Mesothelial cell of epicardium (in vitro differentiated cells): ENCODE measurements around the gene SCMH1. TPM values are rescaled to one million over a fixed set of nuclear protein-coding genes. Genes with fewer than 3 reads are reported as not detected.
A peak's percentile ranks its signal among the peaks of the same experiment; 100 is the strongest.

Source experiments
- DNase-seq, 2 experiments: peaks; one replicate each; pipeline ENCODE4 v3.0.0; 2021; ENCODE audit warnings: low spot score in 2 of 2; ENCODE audit not compliant: unreplicated experiment in 2 of 2
- H3K27ac Mint-ChIP-seq: 2 replicates; pipeline ENCODE4 v1.8.0; 2021; ENCODE audit warnings: mixed read lengths
- H3K27me3 Mint-ChIP-seq: 2 replicates; pipeline ENCODE4 v1.8.0; 2021; ENCODE audit warnings: low read depth, mixed read lengths
- H3K36me3 Mint-ChIP-seq: 2 replicates; pipeline ENCODE4 v1.8.0; 2021; ENCODE audit warnings: mixed read lengths
- H3K4me1 Mint-ChIP-seq: 2 replicates; pipeline ENCODE4 v1.8.0; 2021; ENCODE audit warnings: mixed read lengths
- H3K4me3 Mint-ChIP-seq: 2 replicates; pipeline ENCODE4 v1.8.0; 2021; ENCODE audit warnings: mild to moderate bottlenecking, moderate library complexity, mixed read lengths
- H3K9me3 Mint-ChIP-seq: 2 replicates; pipeline ENCODE4 v1.8.0; 2021; ENCODE audit warnings: mixed read lengths
- total RNA-seq: library from RNA; stranded (reverse); gene quantifications from 3 replicates; pipeline ENCODE4 v1.2.1, GENCODE V29; 2021
- TF ChIP-seq, protein P1 (sequence below): fragments of 200-600 bp; sonication (generic); IDR thresholded peaks from one replicate; pipeline ENCODE4 v1.5.0; 2021; ENCODE audit warnings: antibody characterized with exemption; ENCODE audit not compliant: unreplicated experiment

The SCMH1 gene
- total RNA-seq, 1 donor from 2014 or later, result 59.1 TPM

DNA sequence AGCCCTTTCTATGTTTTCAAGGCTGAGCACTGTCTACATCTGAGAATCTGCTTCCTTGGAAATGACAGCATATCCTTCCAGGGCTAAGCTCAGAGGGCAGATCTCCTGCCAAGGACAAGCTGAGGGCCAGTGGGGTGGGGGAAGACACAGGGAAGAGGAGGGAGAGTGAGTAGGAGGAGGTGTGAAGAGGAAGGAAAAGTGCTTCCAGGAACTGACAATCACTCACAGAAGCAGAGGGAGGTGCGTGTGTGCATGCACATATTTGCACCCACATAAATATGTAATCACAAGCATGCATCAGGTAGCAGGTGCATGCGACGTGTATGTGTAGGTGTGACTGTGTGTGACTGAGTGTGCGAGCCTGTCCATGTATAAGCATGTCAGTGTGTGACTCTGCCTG lies 43.7 kb upstream of the SCMH1 start:
- no peak overlapping the region for H3K27ac Mint-ChIP-seq
- peaks cover 64% of the 10 kb centered on the region for H3K27me3 Mint-ChIP-seq
- peaks cover 20% of the 10 kb centered on the region for H3K4me1 Mint-ChIP-seq
- H3K36me3 Mint-ChIP-seq, result no peaks in the 10 kb centered on the region
- no peak for DNase-seq
- no peaks in the 10 kb centered on the region for H3K9me3 Mint-ChIP-seq
- TF ChIP-seq, protein P1, sequence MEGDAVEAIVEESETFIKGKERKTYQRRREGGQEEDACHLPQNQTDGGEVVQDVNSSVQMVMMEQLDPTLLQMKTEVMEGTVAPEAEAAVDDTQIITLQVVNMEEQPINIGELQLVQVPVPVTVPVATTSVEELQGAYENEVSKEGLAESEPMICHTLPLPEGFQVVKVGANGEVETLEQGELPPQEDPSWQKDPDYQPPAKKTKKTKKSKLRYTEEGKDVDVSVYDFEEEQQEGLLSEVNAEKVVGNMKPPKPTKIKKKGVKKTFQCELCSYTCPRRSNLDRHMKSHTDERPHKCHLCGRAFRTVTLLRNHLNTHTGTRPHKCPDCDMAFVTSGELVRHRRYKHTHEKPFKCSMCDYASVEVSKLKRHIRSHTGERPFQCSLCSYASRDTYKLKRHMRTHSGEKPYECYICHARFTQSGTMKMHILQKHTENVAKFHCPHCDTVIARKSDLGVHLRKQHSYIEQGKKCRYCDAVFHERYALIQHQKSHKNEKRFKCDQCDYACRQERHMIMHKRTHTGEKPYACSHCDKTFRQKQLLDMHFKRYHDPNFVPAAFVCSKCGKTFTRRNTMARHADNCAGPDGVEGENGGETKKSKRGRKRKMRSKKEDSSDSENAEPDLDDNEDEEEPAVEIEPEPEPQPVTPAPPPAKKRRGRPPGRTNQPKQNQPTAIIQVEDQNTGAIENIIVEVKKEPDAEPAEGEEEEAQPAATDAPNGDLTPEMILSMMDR, result no peak
- H3K4me3 Mint-ChIP-seq, result no peak overlapping the region

DNA sequence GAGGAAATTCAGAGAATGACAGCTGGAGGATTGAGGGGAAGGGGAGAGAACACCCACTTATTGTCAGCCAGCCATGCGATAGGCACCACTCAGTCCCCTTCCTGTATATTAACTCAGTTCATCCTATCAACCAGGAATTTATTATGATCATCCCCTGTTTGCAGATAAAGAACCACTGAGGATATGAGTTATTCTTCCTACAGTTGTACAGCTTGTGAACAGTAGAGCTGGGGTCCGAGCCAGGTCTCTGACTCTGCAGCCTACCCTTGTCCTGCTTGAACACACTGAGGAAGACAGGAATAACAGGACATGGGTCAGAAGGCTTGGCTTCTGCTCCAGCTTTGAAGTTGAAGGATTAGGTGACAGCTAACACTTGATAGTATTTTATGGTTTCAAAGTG lies 42.0 kb upstream of the SCMH1 start:
- no peak for DNase-seq
- peaks cover 56% of the 10 kb centered on the region for H3K27me3 Mint-ChIP-seq
- TF ChIP-seq, protein P1, result no peak
- no peaks in the 10 kb centered on the region for H3K36me3 Mint-ChIP-seq
- no peak overlapping the region for H3K27ac Mint-ChIP-seq
- peaks cover 20% of the 10 kb centered on the region for H3K4me1 Mint-ChIP-seq
- H3K4me3 Mint-ChIP-seq, result no peak overlapping the region
- no peaks in the 10 kb centered on the region for H3K9me3 Mint-ChIP-seq

DNA sequence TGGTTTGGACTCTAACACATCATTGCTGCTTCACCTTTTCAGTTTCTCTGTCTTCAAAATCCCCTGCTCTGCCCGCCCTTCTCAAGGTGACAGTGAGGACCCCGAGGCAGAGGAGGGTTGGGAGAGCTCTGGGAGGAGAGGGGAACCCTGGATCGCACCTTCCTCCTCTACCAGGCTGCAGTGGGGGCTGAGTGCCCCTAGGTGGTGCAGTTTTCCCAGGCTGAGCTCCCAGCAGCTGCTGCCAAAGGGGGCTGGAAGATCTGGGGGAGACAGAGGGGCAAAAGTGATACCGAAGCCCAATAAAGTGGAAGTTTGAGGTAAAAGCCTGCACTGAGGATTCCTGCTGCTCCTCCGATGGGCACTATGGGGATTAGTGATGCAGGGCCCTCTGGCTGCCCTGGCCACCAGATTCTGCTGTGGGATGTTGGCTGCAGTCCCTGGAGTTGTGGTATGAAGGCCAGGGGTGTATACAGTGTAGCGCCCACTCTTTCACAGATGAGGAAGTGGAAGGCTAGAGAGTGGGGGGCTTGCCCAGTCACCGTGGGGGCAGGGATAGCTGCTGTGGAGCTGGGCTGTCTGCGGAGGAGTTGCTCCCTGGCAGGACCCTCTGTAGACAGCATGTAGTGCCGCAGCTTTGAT lies 40.7 kb upstream of the SCMH1 start:
- H3K27me3 Mint-ChIP-seq, result peaks cover 48% of the 10 kb centered on the region
- no peak overlapping the region for H3K4me3 Mint-ChIP-seq
- no peaks in the 10 kb centered on the region for H3K9me3 Mint-ChIP-seq
- DNase-seq, result peak; percentile 37 to 70
- H3K27ac Mint-ChIP-seq, result no peak overlapping the region
- TF ChIP-seq, protein P1, result peak; percentile 69
- H3K36me3 Mint-ChIP-seq, result no peaks in the 10 kb centered on the region
- H3K4me1 Mint-ChIP-seq, result peaks cover 24% of the 10 kb centered on the region

DNA sequence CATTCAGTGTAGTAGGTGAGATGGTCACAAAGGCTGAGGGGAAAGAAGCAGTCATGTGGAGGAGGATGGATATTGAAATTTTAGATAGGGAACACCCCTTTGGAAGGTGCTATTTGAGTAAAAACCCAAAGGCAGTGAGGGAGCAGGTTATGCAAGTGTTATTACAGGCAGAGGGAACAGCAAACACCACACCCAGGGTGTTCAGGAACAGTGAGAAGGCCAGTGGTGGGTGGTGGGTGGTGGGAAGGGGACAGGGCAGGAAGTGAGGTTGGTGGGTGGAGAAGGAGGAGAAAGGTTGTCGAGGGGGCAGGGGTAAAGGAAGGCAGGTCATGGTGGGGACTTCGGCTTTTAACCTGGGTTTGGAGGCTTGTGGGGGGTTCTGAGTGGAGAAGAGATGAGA lies 39.2 kb upstream of the SCMH1 start:
- Mint-ChIP-seq H3K9me3 (no peaks in the 10 kb centered on the region), H3K4me1 (peaks cover 29% of the 10 kb centered on the region), H3K4me3 (no peak overlapping the region), H3K27me3 (peaks cover 35% of the 10 kb centered on the region), H3K36me3 (no peaks in the 10 kb centered on the region), H3K27ac (no peak overlapping the region)
- TF ChIP-seq, protein P1, result no peak
- no peak for DNase-seq

DNA sequence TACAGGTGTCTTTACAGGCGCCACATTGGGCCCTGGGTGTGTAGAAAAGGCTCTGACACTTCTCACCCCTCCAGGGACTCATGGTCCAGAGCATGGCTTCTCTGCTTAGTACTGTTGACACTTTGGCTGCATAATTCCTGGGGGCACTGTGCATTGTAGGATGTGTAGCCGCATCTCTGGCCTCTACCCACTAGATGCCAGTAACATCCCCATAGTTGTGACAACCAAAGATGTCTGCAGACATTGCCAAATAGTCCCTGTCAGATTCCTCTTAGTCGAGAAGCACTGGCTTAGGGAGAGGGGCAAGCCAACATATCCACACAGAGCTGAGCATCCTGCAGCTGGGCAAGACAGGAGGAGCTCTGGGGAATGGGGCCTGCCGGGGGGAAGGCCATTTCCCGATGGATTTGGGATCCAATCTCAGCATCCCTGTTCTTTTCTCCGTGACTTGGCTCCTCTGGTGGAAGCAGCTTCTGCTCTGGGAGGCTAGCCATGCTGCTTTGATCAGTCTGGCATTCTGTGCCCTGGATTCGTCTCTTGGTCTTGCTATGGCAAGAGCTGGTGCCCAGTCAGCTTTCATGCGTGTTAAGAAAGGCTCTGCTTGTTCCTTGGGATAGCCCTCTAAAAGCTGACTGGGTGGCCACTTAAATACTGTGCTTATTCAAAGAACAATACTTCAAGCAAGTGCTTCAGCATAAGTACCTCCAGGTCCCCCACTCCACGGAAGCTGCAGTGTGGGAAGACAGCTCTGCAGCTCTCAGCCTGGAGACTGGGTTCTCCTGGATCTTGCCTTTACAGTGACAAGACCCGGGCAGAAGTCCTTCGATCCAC lies 38.3 kb upstream of the SCMH1 start:
- Mint-ChIP-seq H3K9me3 (no peaks in the 10 kb centered on the region), H3K4me3 (no peak overlapping the region), H3K36me3 (no peaks in the 10 kb centered on the region), H3K27me3 (peaks cover 29% of the 10 kb centered on the region), H3K4me1 (peaks cover 27% of the 10 kb centered on the region), H3K27ac (no peak overlapping the region)
- TF ChIP-seq, protein P1, result no peak
- DNase-seq, result no peak
